H1 (cell line): Measurements from ENCODE around the gene KAT2A. TPM values are rescaled to one million over a fixed set of nuclear protein-coding genes. Genes with fewer than 3 reads are reported as not detected.

Experiments
- CTCF ChIA-PET: fragments of 300-600 bp; sonication (Branson Sonifier 250); formaldehyde crosslinking; loops from one replicate; lab custom pipeline; 2021; ENCODE audit not compliant: partially characterized antibody; lab: Charles Lee
- POLR2A ChIA-PET: fragments of 300-600 bp; sonication (Branson Sonifier 250); formaldehyde crosslinking; loops from one replicate; lab custom pipeline; 2021; ENCODE audit warnings: inconsistent platforms; ENCODE audit not compliant: partially characterized antibody; lab: Charles Lee
- DNase-seq, 2 experiments: peaks; one replicate each; pipeline versions ENCODE4 v3.0.0 to v3.0.0-alpha.2; 2010 to 2022; ENCODE audit warnings: low spot score in 2 of 2, low read depth in 1 of 2, mixed read lengths in 1 of 2
- FAIRE-seq: peaks from 2 replicates; lab custom pipeline; 2011; peaks lifted over from hg19 to GRCh38; lab: Jason Lieb, UNC
- H2AFZ ChIP-seq: 2 replicates; pipeline ENCODE4 v1.8.1; 2012; ENCODE audit warnings: low read length, inconsistent platforms
- H2AK5ac ChIP-seq: 2 replicates; pipeline ENCODE4 v1.6.1; 2013; ENCODE audit warnings: low read depth, low read length
- H2BK120ac ChIP-seq: replicated peaks from 2 replicates; pipeline ENCODE3; 2013; ENCODE audit warnings: low read depth, low read length, inconsistent platforms
- H2BK12ac ChIP-seq: 2 replicates; pipeline ENCODE4 v1.6.1; 2013; ENCODE audit warnings: low read depth, low read length
- H2BK15ac ChIP-seq: 2 replicates; pipeline ENCODE4 v1.6.1; 2013; ENCODE audit warnings: low read length
- H2BK20ac ChIP-seq: 2 replicates; pipeline ENCODE4 v1.6.1; 2013; ENCODE audit warnings: low read length
- H2BK5ac ChIP-seq: 2 replicates; pipeline ENCODE4 v1.6.1; 2013; ENCODE audit warnings: low read depth, low read length
- H3K14ac ChIP-seq: 2 replicates; pipeline ENCODE4 v1.6.1; 2013; ENCODE audit warnings: inconsistent platforms; ENCODE audit not compliant: insufficient read length
- H3K18ac ChIP-seq: 2 replicates; pipeline ENCODE4 v1.6.1; 2013; ENCODE audit warnings: low read length; ENCODE audit errors: extremely low read depth
- H3K23ac ChIP-seq: 2 replicates; pipeline ENCODE4 v1.6.1; 2013; ENCODE audit warnings: inconsistent platforms; ENCODE audit not compliant: insufficient read length
- H3K23me2 ChIP-seq: 2 replicates; pipeline ENCODE4 v1.6.1; 2013; ENCODE audit warnings: low read depth, low read length
- H3K27ac ChIP-seq: 2 replicates; pipeline ENCODE4 v1.6.1; 2011; ENCODE audit warnings: low read depth, low read length, inconsistent platforms
- H3K27me3 ChIP-seq, 4 experiments: replicated peaks in 1 of 4; 1 replicate in 1 of 4; 2 replicates in 3 of 4; pipeline versions ENCODE4 v1.6.1 to v1.8.1; 2011 to 2013; ENCODE audit warnings: low read length in 3 of 4, mild to moderate bottlenecking in 3 of 4, inconsistent platforms in 2 of 4, mixed read lengths in 2 of 4, moderate library complexity in 1 of 4; ENCODE audit not compliant: control insufficient read depth in 3 of 4, insufficient read depth in 3 of 4; ENCODE audit errors: extremely low read depth in 1 of 4
- H3K36me3 ChIP-seq, 4 experiments: 2 replicates each; pipeline versions ENCODE4 v1.6.1 to v1.8.1; 2011 to 2013; ENCODE audit warnings: mild to moderate bottlenecking in 4 of 4, low read length in 3 of 4, moderate library complexity in 2 of 4, control low read depth in 1 of 4, inconsistent platforms in 1 of 4; ENCODE audit not compliant: insufficient read depth in 4 of 4, control insufficient read depth in 2 of 4
- H3K4ac ChIP-seq: replicated peaks from 2 replicates; pipeline ENCODE3; 2013; ENCODE audit warnings: low read length, low read depth, mixed read lengths, inconsistent platforms; ENCODE audit not compliant: insufficient read length
- H3K4me1 ChIP-seq, 4 experiments: replicated peaks in 1 of 4; 1 replicate in 1 of 4; 2 replicates in 3 of 4; pipeline versions ENCODE4 v1.6.1 to v1.8.1; 2011 to 2013; ENCODE audit warnings: low read length in 3 of 4, inconsistent platforms in 2 of 4, mixed read lengths in 1 of 4; ENCODE audit not compliant: insufficient read depth in 4 of 4, control insufficient read depth in 3 of 4
- H3K4me2 ChIP-seq, 2 experiments: 2 replicates each; pipeline versions ENCODE4 v1.6.1 to v1.8.1; 2011 to 2013; ENCODE audit warnings: low read depth in 2 of 2, low read length in 2 of 2, control low read depth in 1 of 2, inconsistent platforms in 1 of 2, mild to moderate bottlenecking in 1 of 2; ENCODE audit not compliant: insufficient read depth in 1 of 2
- H3K4me3 ChIP-seq, 4 experiments: fragments of 200-600, 300-600 bp in 1 of 4; sonication (generic), shearing (Covaris generic), sonication (Bioruptor Twin) in 1 of 4; 2 replicates each; pipeline versions ENCODE4 v1.5.1 to v1.8.1; 2011 to 2016; ENCODE audit warnings: low read length in 4 of 4, low read depth in 3 of 4, control low read depth in 2 of 4, inconsistent platforms in 2 of 4, mild to moderate bottlenecking in 2 of 4, mixed read lengths in 1 of 4, moderate library complexity in 1 of 4; ENCODE audit not compliant: insufficient read depth in 2 of 4; ENCODE audit errors: extremely low read depth in 1 of 4
- H3K56ac ChIP-seq: replicated peaks from 2 replicates; pipeline ENCODE3; 2013; ENCODE audit warnings: low read depth, mild to moderate bottlenecking, mixed read lengths, low read length, inconsistent platforms; ENCODE audit not compliant: insufficient read length
- H3K79me1 ChIP-seq: 2 replicates; pipeline ENCODE4 v1.6.1; 2013; ENCODE audit warnings: low read depth, low read length, control low read depth
- H3K79me2 ChIP-seq, 2 experiments: 2 replicates each; pipeline versions ENCODE4 v1.6.1 to v1.8.1; 2012 to 2013; ENCODE audit warnings: low read length in 2 of 2, mild to moderate bottlenecking in 2 of 2, inconsistent platforms in 1 of 2; ENCODE audit not compliant: insufficient read depth in 2 of 2, control insufficient read depth in 1 of 2
- H3K9ac ChIP-seq, 4 experiments: replicated peaks in 1 of 4; 1 replicate in 1 of 4; 2 replicates in 3 of 4; pipeline versions ENCODE4 v1.6.1 to v1.8.1; 2011 to 2013; ENCODE audit warnings: low read depth in 3 of 4, low read length in 3 of 4, control low read depth in 2 of 4, mild to moderate bottlenecking in 2 of 4, moderate library complexity in 2 of 4, inconsistent platforms in 1 of 4; ENCODE audit errors: extremely low read depth in 1 of 4
- H3K9me3 ChIP-seq, 2 experiments: 2 replicates each; pipeline versions ENCODE4 v1.6.1 to v1.8.1; 2012 to 2013; ENCODE audit warnings: mild to moderate bottlenecking in 2 of 2, moderate library complexity in 2 of 2, control low read depth in 1 of 2, inconsistent platforms in 1 of 2, low read depth in 1 of 2, low read length in 1 of 2, mixed read lengths in 1 of 2; ENCODE audit not compliant: insufficient read depth in 2 of 2
- H4K20me1 ChIP-seq, 2 experiments: replicated peaks in 1 of 2; 2 replicates each; pipeline versions ENCODE3 to v1.8.1; 2011 to 2013; ENCODE audit warnings: inconsistent platforms in 2 of 2, low read length in 2 of 2, mild to moderate bottlenecking in 1 of 2; ENCODE audit not compliant: insufficient read depth in 2 of 2, control insufficient read depth in 1 of 2
- H4K5ac ChIP-seq: 2 replicates; pipeline ENCODE4 v1.6.1; 2013; ENCODE audit warnings: low read length, low read depth, mixed read lengths, inconsistent platforms; ENCODE audit not compliant: insufficient read length
- H4K8ac ChIP-seq: 2 replicates; pipeline ENCODE4 v1.8.0; 2013; ENCODE audit warnings: mild to moderate bottlenecking, moderate library complexity, low read length, inconsistent platforms; ENCODE audit not compliant: insufficient read depth; ENCODE audit errors: extremely low read depth
- H4K91ac ChIP-seq: replicated peaks from 2 replicates; pipeline ENCODE3; 2013; ENCODE audit warnings: low read length, mixed read lengths, inconsistent platforms; ENCODE audit not compliant: insufficient read length
- RFX5 ChIP-seq: IDR thresholded peaks from 2 replicates; pipeline ENCODE4 v1.6.1; 2011; ENCODE audit warnings: low read depth, low read length, improper control_type of control experiment, borderline replicate concordance
- WGBS, 2 experiments: shearing (Covaris generic) in 1 of 2; methylation state at CpG; one replicate each; pipeline versions ENCODE4 v1.1.6 to v1.1.7; 2013 to 2015; ENCODE audit warnings: low lambda C conversion rate in 2 of 2, mixed read lengths in 2 of 2, inconsistent platforms in 1 of 2, low coverage in 1 of 2, missing lambda C conversion rate in 1 of 2; ENCODE audit not compliant: insufficient replicate concordance in 2 of 2, insufficient coverage in 1 of 2, insufficient read length in 1 of 2; ENCODE audit errors: extremely low coverage in 1 of 2, missing lambda C conversion rate in 1 of 2; 5-methylcytosine and 5-hydroxymethylcytosine counted together
- polyA plus RNA-seq, 7 experiments: library from polyadenylated mRNA; depleted of rRNA in 3 of 7; stranded (reverse) in 5 of 7; unstranded in 2 of 7; fragments of >200 nt in 5 of 7; fragments of 200-250 nt in 2 of 7; gene quantifications; 1 replicate in 5 of 7; 2 replicates in 1 of 7; 4 replicates in 1 of 7; pipeline versions ENCODE4 v1.2.1 to v1.2.3, GENCODE V29; 2011 to 2013; ENCODE audit warnings: missing spikeins in 2 of 7, mixed read lengths in 2 of 7
- total RNA-seq: library from RNA; stranded (reverse); fragmentation: NEBNext Ultra II Directional; extraction: Animal tissue kit (Norgen Biotek cat#: 25700); gene quantifications from 2 replicates; pipeline ENCODE4 v1.2.1, GENCODE V29; 2021

Gene KAT2A
- total and polyA plus RNA-seq, 2 of the 8 experiments (the other 6 are each of a cell fraction or from before 2014, with no cell fraction given), result 34.2 to 40.1 TPM

GRCh38 chr17:42155614-42156045, 34.5 kb upstream of the KAT2A start:
- peak overlapping the region in 2 of 4 experiments; percentile 44 to 73; a peak in 3 of 7 replicates for H3K9ac ChIP-seq
- 34% methylated on average over 17 of the region's 17 CpGs; no CpG with 5 or more reads in 1 of the 2 experiments for WGBS, 2 experiments

More at GRCh38 chr17:42155614-42156045, 34.5 kb upstream of the KAT2A start:
- peaks cover 0 to 9% of the 10 kb centered on the region in 2 experiments for H4K20me1 ChIP-seq
- no peaks in the 10 kb centered on the region for H3K27me3 ChIP-seq
- H3K4me1 ChIP-seq, result peaks cover 6 to 18% (median 7%) of the 10 kb centered on the region in 4 experiments; a peak in 4 of 7 replicates
- peak overlapping the region; percentile 81; the same call in 1 of the 2 replicates for H2AFZ ChIP-seq
- peak overlapping the region; percentile 91; the same call in 1 of the 2 replicates for H4K8ac ChIP-seq
- peak overlapping the region; percentile 82 to 100 for H3K4me2 ChIP-seq
- H3K23me2 ChIP-seq, result peaks cover 15% of the 10 kb centered on the region
- peaks cover 12 to 32% of the 10 kb centered on the region in 2 experiments for H3K79me2 ChIP-seq
- no peak overlapping the region for H2BK120ac ChIP-seq
- peak overlapping the region; percentile 36 for H3K18ac ChIP-seq
- 0 out of 8 replicates have a peak, but pooled peaks cover 0 to 3% (median 0%) of the 10 kb centered on the region in 4 experiments for H3K36me3 ChIP-seq
- H3K27ac ChIP-seq, result no peak overlapping the region
- no peak overlapping the region for H2AK5ac ChIP-seq
- peak overlapping the region; percentile 29; the same call in 1 of the 2 replicates for H2BK15ac ChIP-seq
- peak overlapping the region; percentile 44; the same call in 1 of the 2 replicates for H2BK5ac ChIP-seq
- H3K56ac ChIP-seq, result no peak overlapping the region
- peak overlapping the region; percentile 11 for H4K91ac ChIP-seq
- peak overlapping the region; percentile 39 to 93 (median 48) for H3K4me3 ChIP-seq
- H3K79me1 ChIP-seq, result peaks cover 5% of the 10 kb centered on the region
- no peak for TF ChIP-seq RFX5
- H3K9me3 ChIP-seq, result no peaks in the 10 kb centered on the region
- H4K5ac ChIP-seq, result no peak overlapping the region
- no peak overlapping the region for H2BK20ac ChIP-seq
- H3K4ac ChIP-seq, result no peak overlapping the region
- no peak overlapping the region for H3K14ac ChIP-seq
- H2BK12ac ChIP-seq, result no peak overlapping the region
- FAIRE-seq, result no peak
- DNase-seq, result no peak
- no peak overlapping the region for H3K23ac ChIP-seq
- ChIA-PET CTCF (interaction anchor here (0.7 to 2.1 kb wide), 6 partner anchors 9 to 36 kb away, joined by 3 to 9 read pairs (median 5); no protein-coding TSS in a partner anchor), POLR2A (interaction anchor here (0.6 to 1.5 kb wide), 5 partner anchors 15 to 411 kb away, joined by 3 to 6 read pairs (median 3); partner anchors contain the start of genes HSPB9 and KCNH4)
